Thyroid gland (tissue), 4 donors: ENCODE measurements around the gene F3. TPM values are rescaled to one million over a fixed set of nuclear protein-coding genes. Genes with fewer than 3 reads are reported as not detected.

Experiments
- DNase-seq, 2 donors: peaks; one replicate each; pipeline ENCODE4 v3.0.0-alpha.2; 2019
- H3K27ac ChIP-seq, 3 donors: fragments of 200-600 bp; sonication (generic); 1 replicate in 2 of 3; 2 replicates in 1 of 3; pipeline ENCODE4 v1.5.1; 2016 to 2019; ENCODE audit warnings: mild to moderate bottlenecking in 1 of 3, moderate library complexity in 1 of 3
- H3K27me3 ChIP-seq: fragments of 200-600 bp; sonication (generic); one replicate; pipeline ENCODE4 v1.5.1; 2019
- H3K36me3 ChIP-seq, 2 donors: fragments of 200-600 bp; sonication (generic); one replicate each; pipeline ENCODE4 v1.5.1; 2016 to 2019
- H3K4me1 ChIP-seq, 2 donors: fragments of 200-600 bp; sonication (generic); one replicate each; pipeline ENCODE4 v1.5.1; 2017 to 2019
- H3K4me3 ChIP-seq, 3 donors: fragments of 200-600 bp; sonication (generic); replicated peaks in 1 of 3; 1 replicate in 2 of 3; 2 replicates in 1 of 3; pipeline ENCODE4 v1.5.1; 2016; ENCODE audit warnings: mild to moderate bottlenecking in 1 of 3
- H3K9me3 ChIP-seq: fragments of 200-600 bp; sonication (generic); one replicate; pipeline ENCODE4 v1.5.1; 2017
- POLR2A ChIP-seq, 2 donors: fragments of 450-650 bp; IDR thresholded peaks; one replicate each; pipeline ENCODE4 v1.6.1; 2017; ENCODE audit warnings: antibody characterized with exemption in 2 of 2, mild to moderate bottlenecking in 2 of 2, moderate library complexity in 1 of 2
- WGBS, 2 donors: methylation state at CpG; one replicate each; pipeline ENCODE4 v1.1.5; 2017; 5-methylcytosine and 5-hydroxymethylcytosine counted together
- intact Hi-C: fragments of 100-400 bp; cut with DNase I; formaldehyde crosslinking; loops from one replicate; pipeline ENCODE4 v1.15.1; 2023
- total RNA-seq, 4 donors: library from RNA; depleted of rRNA; stranded (reverse); fragments of >200 nt; gene quantifications; one replicate each; pipeline ENCODE4 v1.2.3, GENCODE V29; 2016
- TF ChIP-seq, protein P1 (sequence below), 6 experiments: fragments of 200-600 bp in 3 of 6; fragments of 450-650 bp in 3 of 6; sonication (generic) in 3 of 6; IDR thresholded peaks; one replicate each; pipeline ENCODE4 v1.5.1; 2016 to 2019; ENCODE audit warnings: antibody characterized with exemption in 6 of 6, mild to moderate bottlenecking in 2 of 6, inconsistent platforms in 1 of 6, moderate library complexity in 1 of 6

Gene F3
- total RNA-seq, 4 donors from 2014 or later, result 59.4 to 132 (median 99.0) TPM

DNA sequence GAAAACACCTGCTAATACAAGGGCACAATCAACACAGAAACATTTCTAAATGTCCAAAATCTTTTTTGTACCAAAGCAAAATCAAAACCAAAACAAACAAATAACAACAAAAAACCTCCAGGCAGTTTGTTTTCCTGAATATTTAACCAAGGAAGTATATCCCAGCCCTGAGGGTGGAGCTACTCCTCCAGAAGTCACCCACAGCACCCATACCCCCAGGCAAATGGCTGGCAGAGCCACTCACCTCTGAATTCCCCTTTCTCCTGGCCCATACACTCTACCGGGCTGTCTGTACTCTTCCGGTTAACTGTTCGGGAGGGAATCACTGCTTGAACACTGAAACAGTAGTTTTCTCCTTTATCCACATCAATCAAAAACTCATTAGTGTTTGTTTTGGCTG, 9.5 kb downstream of the F3 start:
- Histone ChIP-seq H3K27me3 (no peaks in the 10 kb centered on the region), H3K4me3 (no peak overlapping the region), H3K9me3 (no peaks in the 10 kb centered on the region), H3K4me1 (peaks cover 8 to 17% of the 10 kb centered on the region in 2 donors), H3K36me3 (peaks cover 21 to 51% of the 10 kb centered on the region in 2 donors), H3K27ac (peak overlapping the region in 1 of 3 donors; percentile 39)
- intact Hi-C loops, result loop anchor here (10.0 kb wide), 1 partner anchor 73 kb away; no protein-coding TSS in a partner anchor
- no peak for TF ChIP-seq POLR2A (IDR thresholded peaks at IDR 0.05)
- TF ChIP-seq, protein P1, sequence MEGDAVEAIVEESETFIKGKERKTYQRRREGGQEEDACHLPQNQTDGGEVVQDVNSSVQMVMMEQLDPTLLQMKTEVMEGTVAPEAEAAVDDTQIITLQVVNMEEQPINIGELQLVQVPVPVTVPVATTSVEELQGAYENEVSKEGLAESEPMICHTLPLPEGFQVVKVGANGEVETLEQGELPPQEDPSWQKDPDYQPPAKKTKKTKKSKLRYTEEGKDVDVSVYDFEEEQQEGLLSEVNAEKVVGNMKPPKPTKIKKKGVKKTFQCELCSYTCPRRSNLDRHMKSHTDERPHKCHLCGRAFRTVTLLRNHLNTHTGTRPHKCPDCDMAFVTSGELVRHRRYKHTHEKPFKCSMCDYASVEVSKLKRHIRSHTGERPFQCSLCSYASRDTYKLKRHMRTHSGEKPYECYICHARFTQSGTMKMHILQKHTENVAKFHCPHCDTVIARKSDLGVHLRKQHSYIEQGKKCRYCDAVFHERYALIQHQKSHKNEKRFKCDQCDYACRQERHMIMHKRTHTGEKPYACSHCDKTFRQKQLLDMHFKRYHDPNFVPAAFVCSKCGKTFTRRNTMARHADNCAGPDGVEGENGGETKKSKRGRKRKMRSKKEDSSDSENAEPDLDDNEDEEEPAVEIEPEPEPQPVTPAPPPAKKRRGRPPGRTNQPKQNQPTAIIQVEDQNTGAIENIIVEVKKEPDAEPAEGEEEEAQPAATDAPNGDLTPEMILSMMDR (IDR thresholded peaks at IDR 0.05), result peak in 1 of 6 experiments; percentile 12
- 83 to 85% methylated on average over 3 of the region's 3 CpGs for WGBS, 2 donors
- no peak for DNase-seq

GRCh38 chr1:94531664-94532063, 9.9 kb downstream of the F3 start:
- no peak for DNase-seq
- TF ChIP-seq, protein P1 (IDR thresholded peaks at IDR 0.05), result no peak
- no peak for TF ChIP-seq POLR2A (IDR thresholded peaks at IDR 0.05)
- 97 to 98% methylated on average over 6 of the region's 6 CpGs for WGBS, 2 donors
- intact Hi-C loops, result loop anchor here (10.0 kb wide), 1 partner anchor 73 kb away; no protein-coding TSS in a partner anchor
- Histone ChIP-seq H3K27ac (peak overlapping the region in 1 of 3 donors; percentile 39), H3K4me3 (no peak overlapping the region), H3K27me3 (no peaks in the 10 kb centered on the region), H3K36me3 (peaks cover 21 to 51% of the 10 kb centered on the region in 2 donors), H3K4me1 (peaks cover 8 to 14% of the 10 kb centered on the region in 2 donors), H3K9me3 (no peaks in the 10 kb centered on the region)

- intact Hi-C loops, result loop anchor here (10.0 kb wide), 1 partner anchor 74 kb away; no protein-coding TSS in a partner anchor
- 90% methylated on average over 4 of the region's 4 CpGs for WGBS, 2 donors
- H3K36me3 ChIP-seq, result peaks cover 16 to 46% of the 10 kb centered on the region in 2 donors
- no peaks in the 10 kb centered on the region for H3K27me3 ChIP-seq
- TF ChIP-seq, protein P1 (IDR thresholded peaks at IDR 0.05), result no peak
- no peak for TF ChIP-seq POLR2A (IDR thresholded peaks at IDR 0.05)
- DNase-seq, result no peak
- H3K4me1 ChIP-seq, result peaks cover 8 to 14% of the 10 kb centered on the region in 2 donors
- H3K9me3 ChIP-seq, result no peaks in the 10 kb centered on the region
- H3K27ac ChIP-seq, result no peak overlapping the region
- no peak overlapping the region for H3K4me3 ChIP-seq
Measured at GRCh38 chr1:94530373-94530878, 11.1 kb downstream of the F3 start.

GRCh38 chr1:94529416-94529815, 12.1 kb downstream of the F3 start:
- H3K4me1 ChIP-seq, result peaks cover 8 to 14% of the 10 kb centered on the region in 2 donors
- DNase-seq, result no peak
- no peaks in the 10 kb centered on the region for H3K9me3 ChIP-seq
- H3K27ac ChIP-seq, result peak overlapping the region in 1 of 3 donors; percentile 64
- H3K36me3 ChIP-seq, result peaks cover 13 to 36% of the 10 kb centered on the region in 2 donors
- intact Hi-C loops, result no loop called here
- H3K4me3 ChIP-seq, result no peak overlapping the region
- 95 to 97% methylated on average over 2 of the region's 2 CpGs for WGBS, 2 donors
- TF ChIP-seq POLR2A (IDR thresholded peaks at IDR 0.05), result no peak
- TF ChIP-seq, protein P1 (IDR thresholded peaks at IDR 0.05), result no peak
- no peaks in the 10 kb centered on the region for H3K27me3 ChIP-seq

- Histone ChIP-seq H3K9me3 (no peaks in the 10 kb centered on the region), H3K27me3 (no peaks in the 10 kb centered on the region), H3K4me1 (peaks cover 8 to 14% of the 10 kb centered on the region in 2 donors), H3K27ac (peak overlapping the region in 2 of 3 donors; percentile 37 to 64), H3K36me3 (peaks cover 10 to 31% of the 10 kb centered on the region in 2 donors), H3K4me3 (no peak overlapping the region)
- TF ChIP-seq POLR2A (IDR thresholded peaks at IDR 0.05), result no peak
- TF ChIP-seq, protein P1 (IDR thresholded peaks at IDR 0.05), result no peak
- intact Hi-C loops, result no loop called here
- WGBS, 2 donors, result 95 to 96% methylated on average over 5 of the region's 5 CpGs
- DNase-seq, result no peak
Measured at GRCh38 chr1:94528826-94529225, 12.7 kb downstream of the F3 start.
